Glomerular endothelial cell (primary cell): ENCODE measurements around the gene CSGALNACT2. TPM values are rescaled to one million over a fixed set of nuclear protein-coding genes. Genes with fewer than 3 reads are reported as not detected.

ENCODE experiments used
- DNase-seq: peaks from one replicate; pipeline ENCODE4 v3.0.0-alpha.2; 2011; ENCODE audit warnings: low read depth, low spot score; ENCODE audit errors: extremely low read depth
- total RNA-seq: library from RNA; depleted of rRNA; stranded (reverse); fragments of >200 nt; gene quantifications from 2 replicates; pipeline ENCODE4 v1.2.3, GENCODE V29; 2015

Gene CSGALNACT2
- total RNA-seq, 1 donor from 2014 or later, result 28.6 TPM

DNA sequence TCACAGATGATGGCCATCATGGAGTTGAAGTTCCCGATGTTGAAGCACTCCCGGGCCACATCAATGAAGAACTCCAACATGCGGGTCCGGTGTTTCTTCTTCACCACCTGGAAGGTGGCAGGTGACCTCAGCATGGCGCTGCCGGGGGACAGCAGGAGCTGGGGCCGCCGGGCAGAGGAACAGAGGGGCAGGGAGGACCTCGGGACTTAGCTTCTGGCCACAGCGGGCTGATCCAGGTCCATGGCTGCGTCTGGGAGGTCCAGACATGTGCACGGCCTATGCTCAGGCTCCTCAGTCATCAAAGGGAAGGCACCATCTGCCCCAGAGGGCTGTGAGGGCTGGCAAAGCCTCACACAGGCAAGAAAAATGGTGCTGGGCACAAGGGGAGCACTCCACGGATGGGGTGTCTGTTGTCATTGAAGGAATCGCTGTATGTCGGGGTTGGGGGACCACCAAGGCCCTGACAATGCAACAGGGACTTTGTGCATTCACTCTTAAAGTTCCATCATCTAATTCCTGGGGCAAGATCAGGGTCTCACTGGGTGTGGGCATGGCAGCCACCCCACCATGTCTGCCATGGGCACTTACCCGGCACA lies 60.9 kb downstream of the CSGALNACT2 start:
- DNase-seq, result no peak

- DNase-seq, result no peak
Observed at GRCh38 chr10:43199684-43200537, 61.7 kb downstream of the CSGALNACT2 start.

DNA sequence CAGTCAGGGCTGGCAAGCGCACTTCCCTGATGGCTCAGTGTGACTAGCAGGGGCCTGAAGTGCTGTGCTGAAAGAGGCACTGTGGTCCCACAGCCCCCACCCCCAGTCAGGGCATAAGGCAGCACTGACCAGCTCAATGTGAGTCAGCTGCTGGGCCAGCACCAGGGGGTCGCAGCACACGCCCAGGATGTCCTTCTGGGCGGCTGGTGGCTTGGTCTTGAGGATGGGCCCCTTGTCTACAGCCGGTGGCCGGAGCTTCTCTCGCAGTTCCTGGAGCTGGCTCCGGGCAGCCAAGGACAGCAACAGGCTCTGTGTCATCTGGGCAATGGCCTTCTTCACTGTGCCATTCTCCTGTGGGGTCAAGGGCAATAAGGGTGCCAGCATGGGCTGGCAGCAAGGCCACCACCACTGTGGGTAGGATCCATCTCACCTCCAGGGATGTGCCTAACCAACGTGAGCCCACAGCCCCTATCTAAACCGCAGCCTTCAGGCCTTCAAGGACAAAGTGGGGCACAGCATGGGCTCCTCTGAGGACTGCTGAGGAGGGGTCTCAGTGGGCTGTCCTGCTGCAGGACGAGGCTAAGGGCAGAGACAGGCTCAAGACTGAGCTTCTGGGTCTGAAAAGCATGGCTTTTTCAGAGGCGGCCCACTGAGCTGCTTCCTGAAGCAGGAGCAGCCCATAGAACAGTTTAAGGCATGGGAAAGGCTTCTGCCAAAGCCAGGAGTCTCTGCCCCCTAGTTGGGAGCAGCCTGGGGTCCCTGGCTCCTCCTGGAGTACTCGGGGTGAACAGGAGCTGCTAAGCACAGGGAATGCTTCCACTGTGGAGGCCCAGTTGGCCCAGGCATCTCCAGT lies 62.5 kb downstream of the CSGALNACT2 start:
- no peak for DNase-seq

- DNase-seq, result no peak
Observed at GRCh38 chr10:43201545-43202131, 63.4 kb downstream of the CSGALNACT2 start.

DNA sequence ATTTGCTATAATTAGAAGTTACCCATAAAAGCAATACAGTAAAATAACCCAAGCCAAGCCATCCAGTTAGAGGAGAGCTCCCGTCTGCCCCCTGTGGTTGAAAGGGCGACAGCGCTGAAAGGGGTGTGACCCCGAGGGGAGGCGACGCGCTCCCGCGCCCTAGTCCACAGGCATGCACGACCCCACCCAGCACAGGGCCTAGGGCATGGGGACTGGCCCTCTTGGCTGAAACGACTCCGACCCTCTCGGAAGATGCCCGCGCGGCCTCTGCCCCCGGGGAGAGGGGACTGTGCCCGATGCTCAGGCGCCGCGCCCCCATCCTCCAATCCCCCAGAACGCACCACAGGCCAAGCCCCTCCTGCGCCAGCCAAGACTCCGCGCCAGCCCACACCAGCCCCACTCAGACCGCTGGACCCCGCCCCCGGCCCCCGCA lies 64.0 kb downstream of the CSGALNACT2 start:
- DNase-seq, result no peak

DNA sequence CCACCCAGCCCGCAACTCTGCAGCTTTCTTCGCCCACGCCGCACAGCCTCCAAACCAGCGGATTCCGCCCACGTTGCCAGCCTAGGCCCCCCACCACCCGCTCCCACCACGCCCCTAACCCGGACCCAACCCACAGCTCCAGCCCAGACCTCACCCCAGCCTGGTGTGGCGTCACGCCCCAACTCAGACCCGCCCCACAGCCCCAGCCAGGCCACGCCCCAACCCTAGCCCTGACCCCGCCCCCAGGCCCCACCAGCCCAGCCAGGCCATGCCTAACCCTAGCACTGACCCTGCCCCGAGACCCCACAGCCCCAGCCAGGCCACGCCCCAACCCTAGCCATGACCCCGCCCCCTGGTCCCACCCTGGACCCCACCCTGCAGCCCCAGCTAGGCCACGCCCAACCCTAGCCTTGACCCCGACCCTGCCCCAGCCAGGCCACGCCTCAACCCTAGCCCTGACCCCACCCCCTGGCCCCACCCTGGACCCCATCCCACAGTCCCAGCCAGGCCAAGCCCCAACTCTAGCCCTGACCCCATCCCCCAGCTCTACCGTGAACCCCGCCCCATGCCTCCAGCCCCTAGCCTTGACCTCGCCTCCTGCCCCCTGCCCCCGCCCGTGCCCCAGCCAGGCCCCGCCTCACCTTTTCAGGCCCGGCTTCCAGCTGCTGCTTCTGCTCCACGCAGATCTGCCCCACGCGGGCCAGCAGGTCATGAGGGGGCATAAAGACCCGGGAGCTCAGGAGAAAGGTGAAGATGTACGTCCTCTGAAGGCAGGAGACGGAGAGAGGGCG lies 64.6 kb downstream of the CSGALNACT2 start:
- DNase-seq, result no peak

GRCh38 chr10:43203448-43204041 lies 65.3 kb downstream of the CSGALNACT2 start:
- DNase-seq, result no peak

- DNase-seq, result no peak
Observed at GRCh38 chr10:43204042-43204942, 66.0 kb downstream of the CSGALNACT2 start.

GRCh38 chr10:43204943-43205671 lies 66.9 kb downstream of the CSGALNACT2 start:
- no peak for DNase-seq

GRCh38 chr10:43205681-43206390 lies 67.6 kb downstream of the CSGALNACT2 start:
- no peak for DNase-seq

GRCh38 chr10:43206391-43207235 lies 68.4 kb downstream of the CSGALNACT2 start:
- DNase-seq, result no peak

GRCh38 chr10:43208147-43209073 lies 70.2 kb downstream of the CSGALNACT2 start:
- DNase-seq, result no peak

- DNase-seq, result no peak
Observed at GRCh38 chr10:43209074-43209455, 70.8 kb downstream of the CSGALNACT2 start.

DNA sequence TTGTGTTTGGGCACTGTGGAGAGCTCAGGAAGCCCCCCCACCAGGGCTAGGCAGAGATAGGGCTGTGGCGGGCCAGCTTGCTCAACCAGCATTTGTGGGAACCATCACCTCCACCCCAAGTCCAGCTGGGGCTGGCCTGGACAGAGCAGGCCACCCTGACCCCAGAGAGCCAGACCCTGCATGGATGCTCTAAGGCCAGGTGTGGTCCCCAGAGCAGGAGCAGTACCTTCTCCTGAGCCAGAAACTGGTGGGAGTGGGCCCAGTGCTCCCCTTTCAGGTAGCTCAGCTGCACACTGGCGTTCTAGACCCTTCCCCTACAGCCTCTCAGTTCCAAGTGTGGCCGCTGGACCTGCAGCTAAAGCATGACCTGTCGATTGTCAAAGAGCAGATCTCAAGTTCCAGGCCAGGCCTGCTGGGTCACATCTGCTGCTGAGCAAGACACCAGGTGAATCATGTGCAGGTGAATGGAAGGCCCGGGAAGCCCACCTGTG lies 71.5 kb downstream of the CSGALNACT2 start:
- no peak for DNase-seq

DNA sequence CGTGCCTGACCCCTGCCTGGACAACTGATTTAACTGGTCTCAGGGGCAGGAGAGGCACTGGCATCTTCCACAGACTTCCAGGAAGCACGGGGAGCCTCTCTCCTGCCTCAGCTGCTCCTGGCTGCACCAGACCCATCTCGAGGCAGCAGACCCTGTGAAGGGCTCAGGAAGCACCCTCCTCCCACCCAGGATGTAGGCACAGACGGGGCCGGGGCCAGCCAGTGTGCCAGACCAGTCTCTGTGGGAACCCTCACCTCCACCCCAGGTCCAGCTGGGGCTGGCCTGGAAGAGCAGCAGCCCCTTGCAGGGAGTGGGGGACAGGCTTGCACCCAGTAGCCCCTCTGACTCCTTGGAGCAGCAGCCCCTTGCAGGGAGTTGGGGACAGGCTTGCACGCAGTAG lies 72.3 kb downstream of the CSGALNACT2 start:
- DNase-seq, result no peak
